MM.1S (cell line): ENCODE data around the gene WSB2.

Source experiments
- DNase-seq: peaks from one replicate; pipeline ENCODE4 v3.0.0-alpha.2; 2015
- H2AFZ ChIP-seq: fragments of 300-600 bp; sonication (generic); 2 replicates; pipeline ENCODE4 v1.6.0; 2016; ENCODE audit warnings: antibody characterized with exemption, low read length
- H3F3A ChIP-seq: fragments of 300-600 bp; sonication (generic); 2 replicates; pipeline ENCODE4 v1.6.1; 2016; ENCODE audit warnings: mild to moderate bottlenecking, antibody characterized with exemption, low read length, moderate library complexity, mixed read lengths; ENCODE audit not compliant: insufficient read depth
- H3K27ac ChIP-seq: fragments of 300-600 bp; sonication (generic); 2 replicates; pipeline ENCODE4 v1.5.1; 2016; ENCODE audit warnings: mild to moderate bottlenecking, low read length
- H3K27me3 ChIP-seq: fragments of 300-600 bp; sonication (generic); replicated peaks from 2 replicates; pipeline ENCODE4 v1.6.0; 2016; ENCODE audit warnings: low read length; ENCODE audit not compliant: insufficient read depth
- H3K36me3 ChIP-seq: fragments of 300-600 bp; sonication (generic); replicated peaks from 2 replicates; pipeline ENCODE4 v1.6.1; 2016; ENCODE audit warnings: mild to moderate bottlenecking, low read length, mixed read lengths; ENCODE audit not compliant: insufficient read depth
- H3K4me1 ChIP-seq: fragments of 300-600 bp; sonication (generic); 2 replicates; pipeline ENCODE4 v1.6.1; 2016; ENCODE audit warnings: low read length, mixed read lengths
- H3K4me2 ChIP-seq: fragments of 300-600 bp; sonication (generic); 2 replicates; pipeline ENCODE4 v1.6.0; 2016; ENCODE audit warnings: low read depth, low read length
- H3K4me3 ChIP-seq: fragments of 300-600 bp; sonication (generic); 2 replicates; pipeline ENCODE4 v1.5.1; 2016; ENCODE audit warnings: low read length, mixed read lengths
- H3K79me2 ChIP-seq: fragments of 300-600 bp; sonication (generic); 2 replicates; pipeline ENCODE4 v1.6.1; 2016; ENCODE audit warnings: mixed run types, low read length, mixed read lengths
- H3K9ac ChIP-seq: fragments of 300-600 bp; sonication (generic); 2 replicates; pipeline ENCODE4 v1.6.1; 2016; ENCODE audit warnings: low read length, mixed read lengths
- H3K9me2 ChIP-seq: fragments of 300-600 bp; sonication (generic); replicated peaks from 2 replicates; pipeline ENCODE4 v1.6.1; 2016; ENCODE audit warnings: mild to moderate bottlenecking, low read length, mixed read lengths; ENCODE audit not compliant: insufficient read depth
- H3K9me3 ChIP-seq: fragments of 300-600 bp; sonication (generic); replicated peaks from 2 replicates; pipeline ENCODE4 v1.6.1; 2016; ENCODE audit warnings: mild to moderate bottlenecking, low read length, mixed read lengths; ENCODE audit not compliant: insufficient read depth
- H4K20me1 ChIP-seq: fragments of 300-600 bp; sonication (generic); 2 replicates; pipeline ENCODE4 v1.6.1; 2016; ENCODE audit warnings: mild to moderate bottlenecking, low read length, moderate library complexity, mixed read lengths; ENCODE audit not compliant: insufficient read depth
- CTCF ChIP-seq: fragments of 300-600 bp; sonication (generic); IDR thresholded peaks from 2 replicates; pipeline ENCODE4 v1.5.1; 2016; ENCODE audit warnings: antibody characterized with exemption, low read length, mixed read lengths
- EZH2 ChIP-seq: fragments of 300-600 bp; sonication (generic); optimal IDR thresholded peaks from 2 replicates; pipeline ENCODE3; 2017; ENCODE audit warnings: low read depth, mild to moderate bottlenecking, antibody characterized with exemption, low read length, mixed read lengths
- EZH2phosphoT487 ChIP-seq: fragments of 300-600 bp; sonication (generic); IDR thresholded peaks from 2 replicates; pipeline ENCODE4 v1.6.1; 2018; ENCODE audit warnings: antibody characterized with exemption, low read length

WSB2 gene

GRCh38 chr12:118055865-118056773 lies 4.9 kb downstream of the WSB2 start:
- no peak for DNase-seq
- H3K79me2 ChIP-seq: no peaks in the 10 kb centered on the region
- H3K4me3 ChIP-seq: no peak overlapping the region
- no peaks in the 10 kb centered on the region for H3F3A ChIP-seq
- H3K4me2 ChIP-seq: no peak overlapping the region
- H3K9me2 ChIP-seq: no peaks in the 10 kb centered on the region
- H3K4me1 ChIP-seq: no peaks in the 10 kb centered on the region
- H3K36me3 ChIP-seq: no peaks in the 10 kb centered on the region
- no peaks in the 10 kb centered on the region for H3K27me3 ChIP-seq
- no peak overlapping the region for H3K27ac ChIP-seq
- no peak overlapping the region for H3K9ac ChIP-seq
- no peak overlapping the region for H2AFZ ChIP-seq
- no peak for TF ChIP-seq EZH2phosphoT487
- TF ChIP-seq CTCF: no peak
- TF ChIP-seq EZH2: no peak
- no peaks in the 10 kb centered on the region for H3K9me3 ChIP-seq
- no peaks in the 10 kb centered on the region for H4K20me1 ChIP-seq

- Histone ChIP-seq H3K9ac (no peak overlapping the region), H4K20me1 (no peaks in the 10 kb centered on the region), H3K9me2 (no peaks in the 10 kb centered on the region), H3F3A (no peaks in the 10 kb centered on the region), H3K27me3 (no peaks in the 10 kb centered on the region), H3K36me3 (no peaks in the 10 kb centered on the region), H3K4me2 (no peak overlapping the region), H3K27ac (no peak overlapping the region), H3K79me2 (no peaks in the 10 kb centered on the region), H3K4me1 (no peaks in the 10 kb centered on the region), H3K9me3 (no peaks in the 10 kb centered on the region), H3K4me3 (no peak overlapping the region), H2AFZ (no peak overlapping the region)
- TF ChIP-seq CTCF (peak; percentile 57), EZH2phosphoT487 (no peak), EZH2 (no peak)
- peak; percentile 48 for DNase-seq
These were observed 5.8 kb downstream of the WSB2 start for GRCh38 chr12:118055144-118055557.

GRCh38 chr12:118053071-118053985 lies 7.7 kb downstream of the WSB2 start:
- no peak overlapping the region for H3K9ac ChIP-seq
- DNase-seq: no peak
- no peaks in the 10 kb centered on the region for H3K79me2 ChIP-seq
- H2AFZ ChIP-seq: no peak overlapping the region
- no peaks in the 10 kb centered on the region for H3K4me1 ChIP-seq
- no peaks in the 10 kb centered on the region for H3K27me3 ChIP-seq
- no peaks in the 10 kb centered on the region for H3K9me3 ChIP-seq
- H3K27ac ChIP-seq: no peak overlapping the region
- no peaks in the 10 kb centered on the region for H3F3A ChIP-seq
- no peaks in the 10 kb centered on the region for H3K9me2 ChIP-seq
- no peak overlapping the region for H3K4me3 ChIP-seq
- no peaks in the 10 kb centered on the region for H4K20me1 ChIP-seq
- H3K4me2 ChIP-seq: no peak overlapping the region
- H3K36me3 ChIP-seq: no peaks in the 10 kb centered on the region
- TF ChIP-seq EZH2 (no peak), CTCF (no peak), EZH2phosphoT487 (no peak)
